GM19025 (cell line): Measurements from ENCODE around the gene ADGRD1.
"Not testable (repeated sequence)": the region's sequence is repeated elsewhere in the genome, so short reads cannot be mapped to it uniquely, and the experiment has no call there.

Source experiments
- ATAC-seq: cut with Tn5 transposase; IDR thresholded peaks from one replicate; pipeline ENCODE4 v1.9.1; 2021; ENCODE audit warnings: mild to moderate bottlenecking, low read depth, moderate library complexity; ENCODE audit not compliant: unreplicated experiment

The ADGRD1 gene

GRCh38 chr12:131128556-131128955 lies 174.8 kb downstream of the ADGRD1 start:
- no peak for ATAC-seq

GRCh38 chr12:131128966-131129619 lies 175.4 kb downstream of the ADGRD1 start:
- not testable (repeated sequence) for ATAC-seq

GRCh38 chr12:131129839-131130238 lies 176.1 kb downstream of the ADGRD1 start:
- no peak for ATAC-seq

- ATAC-seq: no peak
These were observed 176.7 kb downstream of the ADGRD1 start for GRCh38 chr12:131130311-131130911.

- no peak for ATAC-seq
These were observed 177.5 kb downstream of the ADGRD1 start for GRCh38 chr12:131131077-131131807.

GRCh38 chr12:131131808-131132117 lies 178.1 kb downstream of the ADGRD1 start:
- ATAC-seq: no peak

GRCh38 chr12:131132118-131132892 lies 178.6 kb downstream of the ADGRD1 start:
- ATAC-seq: no peak

GRCh38 chr12:131133015-131133905 lies 179.6 kb downstream of the ADGRD1 start:
- ATAC-seq: no peak

- no peak for ATAC-seq
These were observed 180.3 kb downstream of the ADGRD1 start for GRCh38 chr12:131133994-131134393.

GRCh38 chr12:131134523-131135310 lies 181.0 kb downstream of the ADGRD1 start:
- ATAC-seq: no peak

- ATAC-seq: no peak
These were observed 181.6 kb downstream of the ADGRD1 start for GRCh38 chr12:131135311-131135785.

- ATAC-seq: no peak
These were observed 182.3 kb downstream of the ADGRD1 start for GRCh38 chr12:131135786-131136538.

- ATAC-seq: no peak
These were observed 182.8 kb downstream of the ADGRD1 start for GRCh38 chr12:131136539-131136872.

GRCh38 chr12:131137009-131137835 lies 183.5 kb downstream of the ADGRD1 start:
- ATAC-seq: no peak

- no peak for ATAC-seq
These were observed 184.3 kb downstream of the ADGRD1 start for GRCh38 chr12:131137836-131138637.

GRCh38 chr12:131138638-131139362 lies 185.1 kb downstream of the ADGRD1 start:
- ATAC-seq: no peak
